HCT116 (cell line): ENCODE measurements around the gene SIGLEC12. TPM values are rescaled to one million over a fixed set of nuclear protein-coding genes. Genes with fewer than 3 reads are reported as not detected.
"Not testable (repeated sequence)": the region's sequence is repeated elsewhere in the genome, so short reads cannot be mapped to it uniquely, and the experiment has no call there.

ENCODE experiments used
- ATAC-seq: fragments of 200-7000 bp; cut with Tn5 transposase; 2 replicates; pipeline ENCODE4 v1.9.1; 2020; ENCODE audit warnings: mild to moderate bottlenecking, moderate library complexity
- BruUV-seq: library from RNA; stranded (reverse); fragments of 400-500 nt; replicated peaks from 2 replicates; lab custom pipeline; 2021; lab: Mats Ljungman, UMichigan
- CTCF ChIA-PET: fragments of 300-600 bp; sonication (Branson Sonifier 250); formaldehyde crosslinking; loops from one replicate; lab custom pipeline; 2021; ENCODE audit warnings: antibody characterized with exemption; lab: Charles Lee
- POLR2A ChIA-PET: fragments of 300-600, 350-600 bp; sonication (Branson Sonifier 250); formaldehyde crosslinking; loops from one replicate; lab custom pipeline; 2021; ENCODE audit warnings: antibody characterized with exemption; lab: Charles Lee
- RAD21 ChIA-PET, 2 experiments: fragments of 300-600 bp; sonication (Branson Sonifier 250); formaldehyde crosslinking; loops; one replicate each; lab custom pipeline; 2023; ENCODE audit warnings: low total read pairs in 2 of 2; ENCODE audit not compliant: uncharacterized antibody in 2 of 2, unreplicated experiment in 2 of 2, low non-redundant PET in 1 of 2; lab: Charles Lee
- DNase-seq: peaks from one replicate; pipeline ENCODE4 v3.0.0-alpha.2; 2010; ENCODE audit warnings: low read depth, low spot score
- H2AFZ ChIP-seq: fragments of 200-600 bp; shearing (Covaris generic), sonication (generic); 2 replicates; pipeline ENCODE4 v1.6.1; 2017; ENCODE audit warnings: low read depth, mixed run types, mixed read lengths, antibody characterized with exemption, low read length; ENCODE audit not compliant: poor library complexity, severe bottlenecking
- H3K27ac ChIP-seq: 2 replicates; pipeline ENCODE4 v1.5.1; 2012; ENCODE audit warnings: low read depth, low read length
- H3K27me3 ChIP-seq: fragments of 200-600 bp; sonication (generic); 2 replicates; pipeline ENCODE4 v1.6.1; 2016; ENCODE audit warnings: mixed run types, low read length, mixed read lengths; ENCODE audit not compliant: insufficient read depth
- H3K36me3 ChIP-seq, 2 experiments: fragments of 200-500 bp in 1 of 2; fragments of 200-600 bp in 1 of 2; sonication (Bioruptor generic) in 1 of 2; sonication (generic) in 1 of 2; 2 replicates each; pipeline versions ENCODE4 v1.5.1 to v1.6.1; 2014 to 2016; ENCODE audit warnings: low read length in 2 of 2, inconsistent platforms in 1 of 2, mixed read lengths in 1 of 2, mixed run types in 1 of 2; ENCODE audit not compliant: insufficient read depth in 2 of 2, control insufficient read depth in 1 of 2
- H3K4me1 ChIP-seq, 2 experiments: fragments of 200-600 bp in 1 of 2; sonication (generic) in 1 of 2; 2 replicates each; pipeline versions ENCODE4 v1.5.1 to v1.6.1; 2012 to 2017; ENCODE audit warnings: low read length in 2 of 2, inconsistent platforms in 1 of 2, mild to moderate bottlenecking in 1 of 2, mixed read lengths in 1 of 2, mixed run types in 1 of 2, moderate library complexity in 1 of 2; ENCODE audit not compliant: insufficient read depth in 2 of 2, control insufficient read depth in 1 of 2
- H3K4me2 ChIP-seq: fragments of 200-600 bp; sonication (generic); 2 replicates; pipeline ENCODE4 v1.6.1; 2017; ENCODE audit warnings: mixed run types, low read length, mixed read lengths
- H3K4me3 ChIP-seq, 2 experiments: fragments of 200-600 bp in 1 of 2; sonication (generic) in 1 of 2; replicated peaks in 1 of 2; 2 replicates each; pipeline ENCODE4 v1.5.1; 2011 to 2016; ENCODE audit warnings: low read length in 2 of 2, control low read depth in 1 of 2, low read depth in 1 of 2, mild to moderate bottlenecking in 1 of 2, mixed read lengths in 1 of 2, mixed run types in 1 of 2
- H3K79me2 ChIP-seq: fragments of 200-600 bp; sonication (generic); 2 replicates; pipeline ENCODE4 v1.6.1; 2017; ENCODE audit warnings: mild to moderate bottlenecking, mixed run types, low read length, moderate library complexity, mixed read lengths; ENCODE audit not compliant: insufficient read depth
- H3K9ac ChIP-seq: fragments of 200-600 bp; sonication (generic); 2 replicates; pipeline ENCODE4 v1.6.1; 2016; ENCODE audit warnings: low read length, mixed read lengths
- H3K9me2 ChIP-seq: fragments of 200-600 bp; sonication (generic), shearing (Covaris generic); 2 replicates; pipeline ENCODE4 v1.6.1; 2017; ENCODE audit warnings: mixed run types, mild to moderate bottlenecking, moderate library complexity; ENCODE audit not compliant: insufficient read depth
- H3K9me3 ChIP-seq, 2 experiments: fragments of 200-500 bp in 1 of 2; fragments of 200-600 bp in 1 of 2; sonication (Bioruptor generic) in 1 of 2; sonication (generic) in 1 of 2; 2 replicates each; pipeline ENCODE4 v1.6.1; 2014 to 2017; ENCODE audit warnings: low read length in 2 of 2, mixed read lengths in 2 of 2, inconsistent platforms in 1 of 2, low read depth in 1 of 2, mild to moderate bottlenecking in 1 of 2, mixed run types in 1 of 2, moderate library complexity in 1 of 2; ENCODE audit not compliant: control insufficient read depth in 1 of 2, insufficient read depth in 1 of 2
- H4K20me1 ChIP-seq: fragments of 200-600 bp; sonication (generic), shearing (Covaris generic); 2 replicates; pipeline ENCODE4 v1.6.1; 2017; ENCODE audit warnings: mixed run types, mild to moderate bottlenecking, moderate library complexity; ENCODE audit not compliant: insufficient read depth
- ATF3 ChIP-seq: IDR thresholded peaks from 2 replicates; pipeline ENCODE4 v1.6.1; 2012
- CBX3 ChIP-seq: IDR thresholded peaks from 2 replicates; pipeline ENCODE4 v1.6.1; 2012; ENCODE audit warnings: low read depth
- CEBPB ChIP-seq: IDR thresholded peaks from 2 replicates; pipeline ENCODE4 v1.6.1; 2012; ENCODE audit warnings: low read depth
- EGR1 ChIP-seq: IDR thresholded peaks from 2 replicates; pipeline ENCODE4 v1.6.1; 2012; ENCODE audit warnings: low read depth
- EZH2 ChIP-seq: fragments of 200-600 bp; sonication (generic); IDR thresholded peaks from 2 replicates; pipeline ENCODE4 v1.6.1; 2017; ENCODE audit warnings: antibody characterized with exemption, mixed run types
- EZH2phosphoT487 ChIP-seq: fragments of 200-600 bp; IDR thresholded peaks from 2 replicates; pipeline ENCODE4 v1.6.1; 2018; ENCODE audit warnings: antibody characterized with exemption, borderline replicate concordance
- FOSL1 ChIP-seq: IDR thresholded peaks from 2 replicates; pipeline ENCODE4 v1.6.1; 2012; ENCODE audit warnings: low read depth
- JUND ChIP-seq: IDR thresholded peaks from 2 replicates; pipeline ENCODE4 v1.6.1; 2012
- MAX ChIP-seq: IDR thresholded peaks from 2 replicates; pipeline ENCODE4 v1.6.1; 2012
- POLR2A ChIP-seq: IDR thresholded peaks from 2 replicates; pipeline ENCODE4 v1.7.0; 2011; ENCODE audit warnings: borderline replicate concordance; ENCODE audit not compliant: insufficient read depth, insufficient read length; ENCODE audit errors: extremely low read depth
- POLR2AphosphoS5 ChIP-seq: IDR thresholded peaks from 2 replicates; pipeline ENCODE4 v1.6.1; 2011; ENCODE audit warnings: mild to moderate bottlenecking, low read depth, low read length, moderate library complexity
- RAD21 ChIP-seq: IDR thresholded peaks from 2 replicates; pipeline ENCODE4 v1.6.1; 2012; ENCODE audit warnings: low read depth, mild to moderate bottlenecking
- REST ChIP-seq: IDR thresholded peaks from 2 replicates; pipeline ENCODE4 v1.6.1; 2012; ENCODE audit warnings: low read depth
- SP1 ChIP-seq: IDR thresholded peaks from 2 replicates; pipeline ENCODE4 v1.6.1; 2012; ENCODE audit warnings: low read depth
- TCF7L2 ChIP-seq: IDR thresholded peaks from 2 replicates; pipeline ENCODE4 v1.7.0; 2011; ENCODE audit warnings: borderline replicate concordance, inconsistent platforms; ENCODE audit not compliant: insufficient read depth, insufficient read length; ENCODE audit errors: extremely low read depth
- YY1 ChIP-seq: IDR thresholded peaks from 2 replicates; pipeline ENCODE4 v1.6.1; 2011; ENCODE audit warnings: low read length, low read depth, moderate library complexity, mild to moderate bottlenecking; ENCODE audit not compliant: insufficient replicate concordance; ENCODE audit errors: extremely low read depth
- ZBTB33 ChIP-seq: IDR thresholded peaks from 2 replicates; pipeline ENCODE4 v1.6.1; 2011; ENCODE audit warnings: mild to moderate bottlenecking, low read length, moderate library complexity; ENCODE audit not compliant: insufficient replicate concordance; ENCODE audit errors: extremely low read depth
- ZFX ChIP-seq: fragments of 450-650 bp; IDR thresholded peaks from 2 replicates; pipeline ENCODE4 v1.6.1; 2017
- ZNF274 ChIP-seq: fragments of 200-500 bp; sonication (Bioruptor generic); IDR thresholded peaks from 2 replicates; pipeline ENCODE4 v1.6.1; 2014; ENCODE audit warnings: mild to moderate bottlenecking, low read depth, low read length, inconsistent platforms
- intact Hi-C: fragments of 100-400 bp; cut with micrococcal nuclease; formaldehyde crosslinking; loops from 2 replicates; pipeline ENCODE4 v1.10.0; 2022
- total RNA-seq: library from RNA; stranded (reverse); gene quantifications from one replicate; pipeline ENCODE4 v1.2.1, GENCODE V29; 2021; ENCODE audit not compliant: unreplicated experiment

Gene SIGLEC12
- total RNA-seq, 1 experiment from 2014 or later: not detected

GRCh38 chr19:51448011-51448410, 53.6 kb downstream of the SIGLEC12 start:
- Histone ChIP-seq H4K20me1 (no peaks in the 10 kb centered on the region), H3K27ac (no peak overlapping the region)
- no peak for TF ChIP-seq CEBPB
- TF ChIP-seq SP1: no peak
- TF ChIP-seq ZBTB33: no peak
- TF ChIP-seq RAD21: no peak
- no peak for TF ChIP-seq EZH2
- no peak for TF ChIP-seq JUND
- no peak for TF ChIP-seq YY1
- no peak for TF ChIP-seq TCF7L2
- no peak for TF ChIP-seq MAX
- TF ChIP-seq FOSL1: no peak
- TF ChIP-seq EZH2phosphoT487: no peak
- no peak for TF ChIP-seq ZFX
- TF ChIP-seq EGR1: no peak
- no peak for TF ChIP-seq REST
- TF ChIP-seq ATF3: no peak
- no peak for TF ChIP-seq POLR2A
- no peak for TF ChIP-seq ZNF274
- no peak for TF ChIP-seq CBX3
- no peak for TF ChIP-seq POLR2AphosphoS5
- TF ChIP-seq, all 23 proteins: peak for 0
- H3K79me2 ChIP-seq: no peaks in the 10 kb centered on the region
- H3K4me2 ChIP-seq: no peak overlapping the region
- ATAC-seq (no peak), DNase-seq (no peak)
- no peaks in the 10 kb centered on the region for H3K9me3 ChIP-seq
- H3K4me3 ChIP-seq: no peak overlapping the region
- no peaks in the 10 kb centered on the region for H3K4me1 ChIP-seq
- intact Hi-C loops: no loop called here
- ChIA-PET CTCF (no interaction called here), POLR2A (no interaction called here), RAD21 (no interaction called here)
- no peaks in the 10 kb centered on the region for H3K9me2 ChIP-seq
- no peak overlapping the region for H3K9ac ChIP-seq
- H3K36me3 ChIP-seq: no peaks in the 10 kb centered on the region
- no TSS peak for BruUV-seq
- H3K27me3 ChIP-seq: peaks cover 14% of the 10 kb centered on the region; the same call in 1 of the 2 replicates
- H2AFZ ChIP-seq: no peak overlapping the region

GRCh38 chr19:51447510-51447909, 54.1 kb downstream of the SIGLEC12 start:
- ATAC-seq, H3K79me2 ChIP-seq, H3K9ac ChIP-seq, H3K9me3 ChIP-seq, H3K27ac ChIP-seq, BruUV-seq, H3K4me1 ChIP-seq, DNase-seq, H3K4me3 ChIP-seq, intact Hi-C loops, H2AFZ ChIP-seq, RAD21 ChIA-PET, CTCF ChIA-PET, H3K36me3 ChIP-seq, H3K4me2 ChIP-seq, POLR2A ChIA-PET, H4K20me1 ChIP-seq, H3K9me2 ChIP-seq: not testable (repeated sequence)
- peaks cover 14% of the 10 kb centered on the region; the same call in 1 of the 2 replicates for H3K27me3 ChIP-seq
